Medulla oblongata (tissue), 1 donor: ENCODE measurements around the gene FHIT.

Source experiments
- DNase-seq: peaks from one replicate; pipeline ENCODE4 v3.0.0-alpha.2; 2015; ENCODE audit errors: extremely low spot score

FHIT gene

GRCh38 chr3:60120245-60120644 is 1131.0 kb downstream of the FHIT start:
- DNase-seq: no peak

GRCh38 chr3:60114191-60114590 is 1137.1 kb downstream of the FHIT start:
- peak; percentile 74 for DNase-seq

- no peak for DNase-seq
These were observed 1144.0 kb downstream of the FHIT start for GRCh38 chr3:60107275-60107674.

DNA sequence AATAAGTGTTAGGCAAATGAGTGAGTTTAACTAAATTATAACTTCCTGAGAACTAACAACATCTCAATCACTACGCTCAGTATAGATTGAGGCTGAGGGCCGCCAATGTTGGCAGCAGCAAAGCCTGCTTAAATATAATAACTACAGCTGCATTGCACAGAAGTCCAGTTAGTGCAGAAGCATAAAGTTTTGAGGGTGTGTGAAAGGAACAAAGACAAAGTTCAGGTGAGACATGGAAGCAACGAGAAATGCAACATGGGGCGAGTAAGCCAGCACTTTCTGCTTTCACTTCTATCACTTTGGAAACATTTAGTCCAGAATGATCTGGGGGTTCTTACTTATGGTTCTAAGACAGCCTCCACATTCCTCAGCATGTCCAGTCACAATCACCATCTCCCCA is 1149.1 kb downstream of the FHIT start:
- DNase-seq: no peak

- no peak for DNase-seq
These were observed 1149.6 kb downstream of the FHIT start for GRCh38 chr3:60101621-60102020.

DNA sequence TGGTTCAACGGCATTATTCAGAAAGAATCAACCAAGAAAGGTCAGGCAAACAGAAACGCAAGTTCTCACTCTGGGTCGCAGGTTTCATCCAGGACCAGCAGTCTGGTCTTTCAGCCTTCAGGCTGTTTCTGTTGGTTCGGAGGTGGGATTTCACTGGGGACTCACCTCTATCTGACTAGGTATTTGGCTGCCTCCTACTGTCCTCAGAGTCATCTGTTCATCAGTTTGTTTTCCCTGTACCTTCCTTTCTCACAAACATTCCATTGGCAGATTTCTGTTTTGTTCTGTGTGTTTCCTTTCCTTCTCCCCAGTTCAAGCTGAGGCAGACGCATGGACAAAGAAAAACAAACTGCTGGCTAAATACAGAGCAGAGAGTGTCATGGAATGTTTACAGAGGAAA is 1154.8 kb downstream of the FHIT start:
- DNase-seq: no peak

- no peak for DNase-seq
These were observed 1155.3 kb downstream of the FHIT start for GRCh38 chr3:60095930-60096329.

DNA sequence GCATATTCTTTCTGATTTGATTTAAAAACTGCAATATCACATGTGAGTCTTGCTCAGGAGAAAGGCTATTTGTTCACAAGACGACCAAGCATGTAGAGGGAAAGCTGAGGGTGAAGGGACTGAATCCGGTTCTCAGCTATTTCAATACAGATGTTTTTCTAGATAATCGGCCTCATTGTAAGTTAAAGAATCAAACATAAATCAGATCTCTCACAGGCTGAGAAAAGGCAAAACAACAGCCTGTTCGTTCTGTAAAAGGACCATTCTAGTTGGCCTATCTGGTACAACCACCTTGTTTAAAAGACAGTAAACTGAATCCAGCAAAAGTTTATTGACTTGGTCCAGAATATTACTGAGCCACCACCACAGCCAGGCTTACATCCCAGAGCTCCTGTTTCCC is 1155.7 kb downstream of the FHIT start:
- DNase-seq: peak; percentile 43

- DNase-seq: no peak
These were observed 1156.8 kb downstream of the FHIT start for GRCh38 chr3:60094392-60094947.

DNA sequence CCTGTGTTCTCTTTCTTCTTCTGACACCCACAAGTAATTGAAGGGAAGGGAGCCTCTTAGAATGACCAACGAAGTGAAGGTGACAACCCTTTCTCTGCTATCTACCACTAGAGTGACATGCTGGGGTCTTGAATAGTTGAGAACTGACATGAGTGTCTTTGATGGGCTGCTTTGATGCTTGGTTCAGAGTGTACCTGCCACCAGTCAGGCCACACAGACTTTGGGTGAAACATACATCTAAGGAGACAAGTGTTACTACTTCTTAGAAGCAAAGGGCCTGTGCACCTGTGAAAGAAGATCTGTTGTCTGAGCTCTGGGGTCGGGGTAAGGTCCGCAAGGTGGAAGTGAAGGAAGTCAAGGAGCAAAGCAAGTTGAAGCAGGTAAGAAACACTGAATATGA is 1160.7 kb downstream of the FHIT start:
- DNase-seq: no peak

DNA sequence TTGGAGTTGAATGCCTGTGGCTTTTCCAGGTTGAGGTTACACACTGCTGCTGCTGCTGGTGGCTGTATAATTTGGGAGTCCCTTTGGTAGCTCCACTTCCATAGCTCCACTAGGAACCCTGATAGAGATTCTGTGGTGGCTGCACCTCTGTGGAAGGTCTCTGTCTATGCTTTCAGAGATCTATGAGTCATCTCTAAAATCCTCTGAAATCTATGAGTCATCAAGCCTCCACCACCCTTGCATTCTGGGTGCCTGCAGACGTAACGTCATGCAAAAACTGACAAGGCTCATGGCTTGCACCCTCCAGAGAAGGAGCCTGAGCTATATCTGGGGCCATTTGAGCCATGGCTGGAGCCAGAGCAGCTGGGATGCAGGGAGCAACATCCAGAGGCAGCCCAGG is 1164.4 kb downstream of the FHIT start:
- DNase-seq: no peak

GRCh38 chr3:60085649-60086048 is 1165.6 kb downstream of the FHIT start:
- no peak for DNase-seq

DNA sequence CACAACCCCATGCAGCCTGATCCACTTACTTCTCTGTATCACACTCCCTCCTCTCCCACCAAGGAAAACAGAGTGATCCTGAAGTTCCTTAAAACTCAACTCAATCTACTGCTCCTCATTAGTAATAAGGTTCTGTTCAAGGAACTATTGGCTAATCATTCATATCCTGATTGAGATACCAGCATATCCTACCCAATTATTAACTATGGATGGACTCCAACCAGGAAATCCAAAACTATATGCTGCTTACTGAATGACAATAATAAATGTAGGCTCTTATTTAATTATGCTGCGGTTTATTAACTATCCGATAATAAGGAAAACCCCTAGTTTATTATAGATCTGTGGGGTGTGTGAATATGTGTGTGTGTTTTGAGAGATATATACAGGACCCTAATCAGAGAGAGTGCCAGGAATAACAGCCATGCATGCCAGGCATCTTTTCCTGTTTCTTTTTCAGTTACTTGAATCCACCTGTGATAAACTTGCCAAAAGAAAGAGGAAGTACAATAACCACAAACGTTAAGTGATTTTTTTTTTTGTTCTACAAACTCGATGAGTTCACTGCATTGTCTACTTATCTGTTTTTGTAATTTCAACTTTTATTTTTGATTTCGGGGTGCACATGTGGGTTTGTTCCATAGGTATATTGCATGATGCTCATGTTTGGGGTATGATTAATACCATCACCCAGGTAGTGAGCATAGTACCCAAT is 1169.7 kb downstream of the FHIT start:
- no peak for DNase-seq

DNA sequence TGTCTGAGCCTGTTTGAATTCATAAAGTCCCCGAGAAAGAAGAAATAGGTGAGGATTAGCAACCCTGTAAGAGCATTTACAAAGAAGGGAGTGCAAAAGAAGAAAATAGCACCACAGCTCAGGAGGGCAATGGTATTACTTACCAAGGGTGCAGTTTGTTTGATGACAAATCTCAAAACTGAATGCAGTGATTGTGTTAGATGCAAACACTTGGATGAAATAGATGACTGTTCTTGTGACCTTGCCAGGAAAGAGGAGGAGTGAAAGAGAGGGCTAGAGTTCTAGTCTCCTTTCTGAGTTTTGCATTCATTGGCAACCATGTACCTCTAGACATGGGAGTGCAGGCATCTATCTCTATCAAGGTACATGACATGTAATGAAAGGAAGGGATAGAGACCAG is 1170.6 kb downstream of the FHIT start:
- DNase-seq: peak; percentile 35

GRCh38 chr3:60079076-60079475 is 1172.2 kb downstream of the FHIT start:
- DNase-seq: no peak

DNA sequence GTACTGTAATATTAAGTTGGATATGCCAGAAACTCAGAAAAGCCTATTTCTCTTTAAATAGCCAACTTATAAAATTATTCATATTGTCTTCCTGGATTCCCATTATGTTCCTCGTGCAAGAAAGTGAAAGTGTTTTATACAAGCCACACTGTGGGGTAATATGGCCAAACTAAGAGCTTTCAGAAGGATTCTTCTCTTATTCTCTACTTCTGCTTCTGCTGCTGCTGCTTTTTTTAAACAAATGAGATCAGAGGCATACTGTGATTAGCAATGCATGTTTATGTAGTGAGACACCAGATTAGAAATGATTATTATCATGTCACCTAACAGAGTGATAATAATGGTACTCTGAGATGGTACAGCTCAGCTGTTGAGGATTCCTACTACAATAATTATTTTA is 1174.9 kb downstream of the FHIT start:
- DNase-seq: no peak

DNA sequence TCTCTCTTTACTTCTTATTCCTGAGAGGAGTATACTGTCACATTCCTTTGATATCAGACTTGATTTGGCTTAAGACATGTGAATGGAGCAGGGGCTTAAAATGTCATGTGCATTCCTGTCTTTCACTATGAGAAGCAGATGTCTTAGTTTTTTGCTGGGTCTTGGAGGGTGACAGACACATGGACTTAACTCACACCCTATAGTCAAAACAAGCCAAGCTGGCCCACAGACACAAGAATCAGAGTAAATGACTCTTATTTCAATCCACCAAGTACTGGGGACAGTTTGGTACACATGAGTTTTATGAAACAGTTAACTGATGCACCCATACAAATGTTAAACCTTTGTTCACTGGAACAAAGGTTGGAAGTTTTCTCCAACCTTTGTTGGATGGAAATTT is 1177.3 kb downstream of the FHIT start:
- DNase-seq: no peak

GRCh38 chr3:60073228-60073627 is 1178.0 kb downstream of the FHIT start:
- no peak for DNase-seq

DNA sequence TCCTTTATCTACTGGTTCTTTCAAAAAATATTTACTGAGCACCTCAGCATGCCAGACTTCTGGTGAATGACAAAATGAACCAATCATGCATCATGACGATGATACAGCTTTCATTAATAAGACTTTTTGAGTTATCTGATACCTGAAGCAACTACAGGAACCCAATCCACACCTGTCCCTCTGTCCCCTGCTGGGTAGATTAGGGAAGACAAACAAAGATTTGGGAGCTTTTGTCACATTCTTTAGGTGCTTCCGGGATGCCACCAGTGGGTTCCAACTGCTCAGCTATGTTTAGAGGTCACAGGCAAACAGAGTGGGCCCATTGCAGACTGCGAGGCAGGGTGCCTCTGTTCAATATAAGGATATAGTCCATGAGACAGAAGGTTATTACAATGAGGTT is 1180.9 kb downstream of the FHIT start:
- DNase-seq: no peak

DNA sequence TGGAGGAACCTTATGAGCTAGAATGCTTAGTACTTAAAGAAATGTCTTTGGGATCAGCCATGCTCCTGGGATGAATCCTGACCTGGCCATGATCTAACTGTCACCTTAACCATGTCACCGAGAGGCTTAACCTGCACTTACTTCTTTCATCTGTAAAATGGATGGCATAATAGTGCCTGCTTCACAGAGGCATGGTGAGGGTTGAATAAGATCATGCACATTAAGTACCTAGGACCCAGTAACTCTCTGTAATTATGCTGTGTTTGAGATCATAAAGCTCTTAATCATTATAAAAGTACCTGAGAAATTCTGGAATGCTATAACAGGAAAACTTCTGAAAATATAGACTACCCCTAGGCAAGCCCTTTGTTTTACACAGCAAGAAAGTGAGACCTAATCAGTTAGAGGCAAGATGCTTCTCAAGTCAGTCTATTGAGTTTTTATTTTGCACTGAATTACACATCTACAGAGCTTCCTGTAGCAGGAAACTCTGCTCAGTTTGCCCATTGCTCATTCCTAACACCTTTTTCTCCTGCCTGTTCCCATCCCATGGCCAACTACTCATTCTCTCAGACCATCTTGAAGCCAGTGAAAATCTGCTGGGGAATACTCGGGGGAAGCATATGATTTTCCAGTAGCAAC is 1185.9 kb downstream of the FHIT start:
- no peak for DNase-seq

- no peak for DNase-seq
These were observed 1186.8 kb downstream of the FHIT start for GRCh38 chr3:60064210-60065178.

GRCh38 chr3:60056404-60056803 is 1194.8 kb downstream of the FHIT start:
- no peak for DNase-seq
